ENCODE results near the gene DCC.

GRCh38 chr18:52403291-52404021 is 63.5 kb downstream of the DCC start:
- TF ChIP-seq TP53 (CRISPR knock-in tag; IDR thresholded peaks at IDR 0.05) = no peak
- TF ChIP-seq CTCF (IDR thresholded peaks at IDR 0.05) = no peak
- no peak for TF ChIP-seq POLR2A (IDR thresholded peaks at IDR 0.05; ENCODE audit: low read length)
- TF ChIP-seq HMGXB4 (CRISPR knock-in tag; IDR thresholded peaks at IDR 0.05; ENCODE audit: borderline replicate concordance) = no peak

Measured in A549 (cell line).